ENCODE data around the gene CMKLR1. TPM values are rescaled to one million over a fixed set of nuclear protein-coding genes. Genes with fewer than 3 reads are reported as not detected.

Gene CMKLR1
- total and polyA plus RNA-seq, 9 donors, result 2.9 to 6.2 (median 4.2) TPM

GRCh38 chr12:108285016-108285415 lies 54.1 kb downstream of the CMKLR1 start:
- Histone ChIP-seq H3K27ac (ENCODE audit: low read length) (no peak overlapping the region), H3K27me3 (ENCODE audit: control insufficient read depth, insufficient read depth, low read length) (peaks cover 9% of the 10 kb centered on the region), H3K36me3 (ENCODE audit: control insufficient read depth, insufficient read depth, low read length) (no peaks in the 10 kb centered on the region), H3K4me1 (ENCODE audit: control insufficient read depth, insufficient read depth, low read length) (peaks cover 14% of the 10 kb centered on the region), H3K4me3 (ENCODE audit: low read length) (no peak overlapping the region), H3K9me3 (replicated peaks; ENCODE audit: control insufficient read depth, low read depth, low read length) (no peaks in the 10 kb centered on the region)
- no peak for DNase-seq
- WGBS (ENCODE audit: insufficient coverage), result no CpG with 5 or more reads among the region's 2 CpGs

GRCh38 chr12:108284163-108284562 lies 54.9 kb downstream of the CMKLR1 start:
- H3K9me3 ChIP-seq (replicated peaks; ENCODE audit: control insufficient read depth, low read depth, low read length), result no peaks in the 10 kb centered on the region
- H3K27me3 ChIP-seq (ENCODE audit: control insufficient read depth, insufficient read depth, low read length), result peaks cover 9% of the 10 kb centered on the region
- WGBS (ENCODE audit: insufficient coverage), result 42% methylated on average over 5 of the region's 7 CpGs
- H3K4me1 ChIP-seq (ENCODE audit: control insufficient read depth, insufficient read depth, low read length), result peaks cover 8% of the 10 kb centered on the region
- H3K36me3 ChIP-seq (ENCODE audit: control insufficient read depth, insufficient read depth, low read length), result no peaks in the 10 kb centered on the region
- no peak for DNase-seq
- H3K27ac ChIP-seq (ENCODE audit: low read length), result no peak overlapping the region
- no peak overlapping the region for H3K4me3 ChIP-seq (ENCODE audit: low read length)

- no peak overlapping the region for H3K27ac ChIP-seq (ENCODE audit: low read length)
- no peak overlapping the region for H3K4me3 ChIP-seq (ENCODE audit: low read length)
- H3K36me3 ChIP-seq (ENCODE audit: control insufficient read depth, insufficient read depth, low read length), result no peaks in the 10 kb centered on the region
- no peaks in the 10 kb centered on the region for H3K9me3 ChIP-seq (replicated peaks; ENCODE audit: control insufficient read depth, low read depth, low read length)
- H3K27me3 ChIP-seq (ENCODE audit: control insufficient read depth, insufficient read depth, low read length), result peaks cover 9% of the 10 kb centered on the region
- H3K4me1 ChIP-seq (ENCODE audit: control insufficient read depth, insufficient read depth, low read length), result no peaks in the 10 kb centered on the region
- 29% methylated on average over 3 of the region's 3 CpGs for WGBS (ENCODE audit: insufficient coverage)
- DNase-seq, result no peak
Measured at GRCh38 chr12:108282676-108283075, 56.4 kb downstream of the CMKLR1 start.

GRCh38 chr12:108282160-108282559 lies 57.0 kb downstream of the CMKLR1 start:
- WGBS (ENCODE audit: insufficient coverage), result 0% methylated on average over 1 of the region's 2 CpGs
- no peak for DNase-seq
- H3K27ac ChIP-seq (ENCODE audit: low read length), result no peak overlapping the region
- no peaks in the 10 kb centered on the region for H3K4me1 ChIP-seq (ENCODE audit: control insufficient read depth, insufficient read depth, low read length)
- no peaks in the 10 kb centered on the region for H3K36me3 ChIP-seq (ENCODE audit: control insufficient read depth, insufficient read depth, low read length)
- no peak overlapping the region for H3K4me3 ChIP-seq (ENCODE audit: low read length)
- H3K27me3 ChIP-seq (ENCODE audit: control insufficient read depth, insufficient read depth, low read length), result peaks cover 9% of the 10 kb centered on the region
- H3K9me3 ChIP-seq (replicated peaks; ENCODE audit: control insufficient read depth, low read depth, low read length), result no peaks in the 10 kb centered on the region

GRCh38 chr12:108277613-108278012 lies 61.5 kb downstream of the CMKLR1 start:
- no peaks in the 10 kb centered on the region for H3K36me3 ChIP-seq (ENCODE audit: control insufficient read depth, insufficient read depth, low read length)
- no peaks in the 10 kb centered on the region for H3K9me3 ChIP-seq (replicated peaks; ENCODE audit: control insufficient read depth, low read depth, low read length)
- no peak for DNase-seq
- H3K4me1 ChIP-seq (ENCODE audit: control insufficient read depth, insufficient read depth, low read length), result no peaks in the 10 kb centered on the region
- H3K4me3 ChIP-seq (ENCODE audit: low read length), result no peak overlapping the region
- H3K27me3 ChIP-seq (ENCODE audit: control insufficient read depth, insufficient read depth, low read length), result peaks cover 9% of the 10 kb centered on the region
- no peak overlapping the region for H3K27ac ChIP-seq (ENCODE audit: low read length)

GRCh38 chr12:108273217-108273616 lies 65.9 kb downstream of the CMKLR1 start:
- 20% methylated on average over 2 of the region's 2 CpGs for WGBS (ENCODE audit: insufficient coverage)
- Histone ChIP-seq H3K27ac (ENCODE audit: low read length) (no peak overlapping the region), H3K27me3 (ENCODE audit: control insufficient read depth, insufficient read depth, low read length) (peaks cover 2% of the 10 kb centered on the region)

GRCh38 chr12:108271951-108272872 lies 66.9 kb downstream of the CMKLR1 start:
- DNase-seq, result no peak
- no CpG with 5 or more reads among the region's 6 CpGs for WGBS (ENCODE audit: insufficient coverage)
- no peaks in the 10 kb centered on the region for H3K36me3 ChIP-seq (ENCODE audit: control insufficient read depth, insufficient read depth, low read length)

More at GRCh38 chr12:108273217-108273616, 65.9 kb downstream of the CMKLR1 start:
- Histone ChIP-seq H3K4me3 (ENCODE audit: low read length) (no peak overlapping the region), H3K36me3 (ENCODE audit: control insufficient read depth, insufficient read depth, low read length) (no peaks in the 10 kb centered on the region), H3K4me1 (ENCODE audit: control insufficient read depth, insufficient read depth, low read length) (no peaks in the 10 kb centered on the region), H3K9me3 (replicated peaks; ENCODE audit: control insufficient read depth, low read depth, low read length) (no peaks in the 10 kb centered on the region)
- no peak for DNase-seq

GRCh38 chr12:108270849-108271143 lies 68.3 kb downstream of the CMKLR1 start:
- no peak for DNase-seq
- Histone ChIP-seq H3K4me3 (ENCODE audit: low read length) (no peak overlapping the region), H3K36me3 (ENCODE audit: control insufficient read depth, insufficient read depth, low read length) (no peaks in the 10 kb centered on the region), H3K4me1 (ENCODE audit: control insufficient read depth, insufficient read depth, low read length) (no peaks in the 10 kb centered on the region), H3K9me3 (replicated peaks; ENCODE audit: control insufficient read depth, low read depth, low read length) (no peaks in the 10 kb centered on the region), H3K27ac (ENCODE audit: low read length) (no peak overlapping the region), H3K27me3 (ENCODE audit: control insufficient read depth, insufficient read depth, low read length) (peaks cover 2% of the 10 kb centered on the region)
- WGBS (ENCODE audit: insufficient coverage), result no CpG with 5 or more reads among the region's 2 CpGs

More at GRCh38 chr12:108271951-108272872, 66.9 kb downstream of the CMKLR1 start:
- Histone ChIP-seq H3K27ac (ENCODE audit: low read length) (no peak overlapping the region), H3K4me3 (ENCODE audit: low read length) (no peak overlapping the region), H3K9me3 (replicated peaks; ENCODE audit: control insufficient read depth, low read depth, low read length) (no peaks in the 10 kb centered on the region), H3K27me3 (ENCODE audit: control insufficient read depth, insufficient read depth, low read length) (peaks cover 2% of the 10 kb centered on the region), H3K4me1 (ENCODE audit: control insufficient read depth, insufficient read depth, low read length) (no peaks in the 10 kb centered on the region)

GRCh38 chr12:108270035-108270848 lies 68.9 kb downstream of the CMKLR1 start:
- H3K27ac ChIP-seq (ENCODE audit: low read length), result no peak overlapping the region
- peaks cover 2% of the 10 kb centered on the region for H3K27me3 ChIP-seq (ENCODE audit: control insufficient read depth, insufficient read depth, low read length)
- WGBS (ENCODE audit: insufficient coverage), result no CpG with 5 or more reads among the region's 2 CpGs
- no peaks in the 10 kb centered on the region for H3K9me3 ChIP-seq (replicated peaks; ENCODE audit: control insufficient read depth, low read depth, low read length)
- DNase-seq, result no peak
- H3K4me1 ChIP-seq (ENCODE audit: control insufficient read depth, insufficient read depth, low read length), result no peaks in the 10 kb centered on the region
- no peak overlapping the region for H3K4me3 ChIP-seq (ENCODE audit: low read length)
- H3K36me3 ChIP-seq (ENCODE audit: control insufficient read depth, insufficient read depth, low read length), result no peaks in the 10 kb centered on the region

- WGBS (ENCODE audit: insufficient coverage), result no CpG with 5 or more reads among the region's 1 CpG
Measured at GRCh38 chr12:108269224-108269623, 69.9 kb downstream of the CMKLR1 start.

More at GRCh38 chr12:108269224-108269623, 69.9 kb downstream of the CMKLR1 start:
- no peak overlapping the region for H3K4me3 ChIP-seq (ENCODE audit: low read length)
- H3K4me1 ChIP-seq (ENCODE audit: control insufficient read depth, insufficient read depth, low read length), result no peaks in the 10 kb centered on the region
- H3K36me3 ChIP-seq (ENCODE audit: control insufficient read depth, insufficient read depth, low read length), result no peaks in the 10 kb centered on the region
- no peak for DNase-seq
- H3K9me3 ChIP-seq (replicated peaks; ENCODE audit: control insufficient read depth, low read depth, low read length), result no peaks in the 10 kb centered on the region
- H3K27me3 ChIP-seq (ENCODE audit: control insufficient read depth, insufficient read depth, low read length), result peaks cover under 1% of the 10 kb centered on the region
- H3K27ac ChIP-seq (ENCODE audit: low read length), result no peak overlapping the region
